HEK293 (cell line): ENCODE measurements around the gene SLFN5.
A peak's percentile ranks its signal among the peaks of the same experiment; 100 is the strongest.

Source experiments
- AEBP2 ChIP-seq: fragments of 450-650 bp; formaldehyde crosslinking; IDR thresholded peaks from 2 replicates; pipeline ENCODE4 v1.5.1; 2016; ENCODE audit warnings: missing biosample characterization, missing genetic modification characterization, borderline replicate concordance
- BCL11A ChIP-seq: fragments of 450-650 bp; formaldehyde crosslinking; IDR thresholded peaks from 2 replicates; pipeline ENCODE4 v1.5.1; 2016; ENCODE audit warnings: low read depth, missing biosample characterization, missing genetic modification characterization
- HOXC10 ChIP-seq: sonication (generic); formaldehyde crosslinking; IDR thresholded peaks from 2 replicates; pipeline ENCODE4 v1.8.1; 2023; ENCODE audit warnings: mild to moderate bottlenecking, missing genetic modification reagents
- KLF10 ChIP-seq: fragments of 450-650 bp; IDR thresholded peaks from 2 replicates; pipeline ENCODE4 v1.5.1; 2018; ENCODE audit warnings: missing biosample characterization, mild to moderate bottlenecking, missing genetic modification characterization
- MZF1 ChIP-seq: fragments of 450-650 bp; formaldehyde crosslinking; IDR thresholded peaks from 2 replicates; pipeline ENCODE4 v1.5.1; 2017; ENCODE audit warnings: missing biosample characterization, missing genetic modification characterization, borderline replicate concordance
- PRDM4 ChIP-seq: fragments of 450-650 bp; formaldehyde crosslinking; IDR thresholded peaks from 2 replicates; pipeline ENCODE4 v1.5.1; 2017; ENCODE audit warnings: missing biosample characterization, missing genetic modification characterization
- PRDM6 ChIP-seq: fragments of 450-650 bp; formaldehyde crosslinking; IDR thresholded peaks from 2 replicates; pipeline ENCODE4 v1.5.1; 2017; ENCODE audit warnings: missing biosample characterization, missing genetic modification characterization
- SP2 ChIP-seq: fragments of 450-650 bp; formaldehyde crosslinking; IDR thresholded peaks from 2 replicates; pipeline ENCODE4 v1.5.1; 2016; ENCODE audit warnings: missing biosample characterization, missing genetic modification characterization
- ZBTB26 ChIP-seq: fragments of 450-650 bp; formaldehyde crosslinking; optimal IDR thresholded peaks from 2 replicates; pipeline ENCODE3; 2016; ENCODE audit warnings: missing biosample characterization, mild to moderate bottlenecking, missing genetic modification characterization
- ZFP69B ChIP-seq: fragments of 450-650 bp; formaldehyde crosslinking; IDR thresholded peaks from 2 replicates; pipeline ENCODE4 v1.5.1; 2016; ENCODE audit warnings: missing biosample characterization, missing genetic modification characterization
- ZIC2 ChIP-seq: fragments of 450-650 bp; formaldehyde crosslinking; IDR thresholded peaks from 2 replicates; pipeline ENCODE4 v1.5.1; 2016; ENCODE audit warnings: missing biosample characterization, missing genetic modification characterization
- ZNF132 ChIP-seq: fragments of 450-650 bp; formaldehyde crosslinking; IDR thresholded peaks from 2 replicates; pipeline ENCODE4 v1.5.1; 2017; ENCODE audit warnings: missing biosample characterization, missing genetic modification characterization, borderline replicate concordance
- ZNF157 ChIP-seq: fragments of 450-650 bp; formaldehyde crosslinking; IDR thresholded peaks from 2 replicates; pipeline ENCODE4 v1.5.1; 2016; ENCODE audit warnings: missing biosample characterization, missing genetic modification characterization
- ZNF175 ChIP-seq: fragments of 450-650 bp; formaldehyde crosslinking; IDR thresholded peaks from 2 replicates; pipeline ENCODE4 v1.5.1; 2016; ENCODE audit warnings: missing biosample characterization, missing genetic modification characterization
- ZNF19 ChIP-seq: fragments of 450-650 bp; formaldehyde crosslinking; IDR thresholded peaks from 2 replicates; pipeline ENCODE4; 2016; ENCODE audit warnings: missing biosample characterization, missing genetic modification characterization, low read depth
- ZNF214 ChIP-seq: fragments of 450-650 bp; formaldehyde crosslinking; IDR thresholded peaks from 2 replicates; pipeline ENCODE4 v1.5.1; 2017; ENCODE audit warnings: missing biosample characterization, mild to moderate bottlenecking, missing genetic modification characterization, borderline replicate concordance
- ZNF274 ChIP-seq, 2 experiments: fragments of 200-500 bp in 1 of 2; fragments of 450-650 bp in 1 of 2; sonication (Bioruptor generic) in 1 of 2; formaldehyde crosslinking in 1 of 2; IDR thresholded peaks; 2 replicates each; pipeline versions ENCODE4 v1.5.1 to v1.6.1; 2014 to 2016; ENCODE audit warnings: borderline replicate concordance in 1 of 2, inconsistent platforms in 1 of 2, low read length in 1 of 2, missing biosample characterization in 1 of 2, missing genetic modification characterization in 1 of 2
- ZNF302 ChIP-seq: fragments of 450-650 bp; formaldehyde crosslinking; IDR thresholded peaks from 2 replicates; pipeline ENCODE4 v1.5.1; 2016; ENCODE audit warnings: missing biosample characterization, missing genetic modification characterization, low read depth
- ZNF311 ChIP-seq: fragments of 450-650 bp; formaldehyde crosslinking; IDR thresholded peaks from 2 replicates; pipeline ENCODE4 v1.5.1; 2017; ENCODE audit warnings: missing biosample characterization, missing genetic modification characterization, borderline replicate concordance
- ZNF449 ChIP-seq: fragments of 450-650 bp; formaldehyde crosslinking; IDR thresholded peaks from 2 replicates; pipeline ENCODE4 v1.5.1; 2017; ENCODE audit warnings: missing biosample characterization, mild to moderate bottlenecking, missing genetic modification characterization, moderate library complexity
- ZNF513 ChIP-seq: fragments of 450-650 bp; IDR thresholded peaks from 2 replicates; pipeline ENCODE4 v1.5.1; 2018; ENCODE audit warnings: missing biosample characterization, missing genetic modification characterization
- ZNF514 ChIP-seq: fragments of 450-650 bp; formaldehyde crosslinking; IDR thresholded peaks from 2 replicates; pipeline ENCODE4 v1.5.1; 2016; ENCODE audit warnings: missing biosample characterization, missing genetic modification characterization
- ZNF530 ChIP-seq: fragments of 450-650 bp; formaldehyde crosslinking; IDR thresholded peaks from 2 replicates; pipeline ENCODE4 v1.5.1; 2016; ENCODE audit warnings: low read depth, missing biosample characterization, missing genetic modification characterization
- ZNF555 ChIP-seq: fragments of 450-650 bp; formaldehyde crosslinking; conservative IDR thresholded peaks from 2 replicates; pipeline ENCODE4 v1.5.1; 2017; ENCODE audit warnings: missing biosample characterization, mild to moderate bottlenecking, missing genetic modification characterization, inconsistent platforms
- ZNF571 ChIP-seq: fragments of 450-650 bp; formaldehyde crosslinking; IDR thresholded peaks from 2 replicates; pipeline ENCODE4 v1.5.0; 2017; ENCODE audit warnings: missing biosample characterization, missing genetic modification characterization
- ZNF639 ChIP-seq: fragments of 450-650 bp; formaldehyde crosslinking; IDR thresholded peaks from 2 replicates; pipeline ENCODE4 v1.5.1; 2016; ENCODE audit warnings: missing biosample characterization, missing genetic modification characterization
- ZNF791 ChIP-seq: fragments of 450-650 bp; formaldehyde crosslinking; IDR thresholded peaks from 2 replicates; pipeline ENCODE4 v1.5.1; 2016; ENCODE audit warnings: missing biosample characterization, missing genetic modification characterization

SLFN5 gene

GRCh38 chr17:35254107-35254773, 11.4 kb downstream of the SLFN5 start (continued):
- TF ChIP-seq PRDM4 (no peak), ZBTB26 (no peak), ZNF19 (tag by site-specific recombination) (no peak), ZNF513 (no peak), ZNF175 (tag by site-specific recombination) (no peak), SP2 (tag by site-specific recombination) (no peak), AEBP2 (tag by site-specific recombination) (no peak), KLF10 (tag by site-specific recombination) (no peak), ZNF571 (tag by site-specific recombination) (no peak), ZNF514 (tag by site-specific recombination) (no peak), ZNF530 (tag by site-specific recombination) (no peak), ZNF132 (no peak), HOXC10 (no peak), ZNF555 (tag by site-specific recombination) (no peak), ZNF449 (tag by site-specific recombination) (no peak), ZNF791 (tag by site-specific recombination) (no peak), ZNF311 (tag by site-specific recombination) (no peak), ZNF274 (IDR thresholded peaks at IDR 0.05; ENCODE audit: low read length) (no peak), ZNF274 (tag by site-specific recombination; IDR thresholded peaks at IDR 0.05; ENCODE audit: borderline replicate concordance) (no peak), MZF1 (tag by site-specific recombination) (no peak), PRDM6 (peak; percentile 45; the same call in 1 of the 2 replicates), ZNF157 (tag by site-specific recombination) (no peak), ZIC2 (tag by site-specific recombination) (no peak), BCL11A (tag by site-specific recombination) (peak; percentile 66; the same call in 1 of the 2 replicates), ZFP69B (tag by site-specific recombination) (no peak), ZNF214 (tag by site-specific recombination) (no peak), ZNF302 (tag by site-specific recombination) (no peak), ZNF639 (tag by site-specific recombination) (no peak; the same call in 1 of the 2 replicates)
